Stimulated activated CD4-positive, alpha-beta T cell treated with anti-CD3 and anti-CD28 coated beads, Interleukin-12 subunit alpha, Interleukin-12 subunit beta, amount 100 ng/mL, for 4 hours (primary cell): ENCODE results near the gene PCID2.
"Not testable (repeated sequence)": the region's sequence is repeated elsewhere in the genome, so short reads cannot be mapped to it uniquely, and the experiment has no call there.

Source experiments
- DNase-seq: peaks from one replicate; pipeline ENCODE4 v3.0.0-alpha.2; 2020

The PCID2 gene

GRCh38 chr13:113162783-113163685, 45.4 kb downstream of the PCID2 start:
- DNase-seq, result no peak

- not testable (repeated sequence) for DNase-seq
Measured at GRCh38 chr13:113161975-113162374, 46.5 kb downstream of the PCID2 start.

- no peak for DNase-seq
Measured at GRCh38 chr13:113161433-113161832, 47.0 kb downstream of the PCID2 start.

- no peak for DNase-seq
Measured at GRCh38 chr13:113160983-113161382, 47.5 kb downstream of the PCID2 start.

- DNase-seq, result no peak
Measured at GRCh38 chr13:113159701-113160100, 48.8 kb downstream of the PCID2 start.

- DNase-seq, result no peak
Measured at GRCh38 chr13:113158946-113159345, 49.5 kb downstream of the PCID2 start.

GRCh38 chr13:113157929-113158747, 50.3 kb downstream of the PCID2 start, which contains the start of gene PROZ:
PROZ (plus strand) TSS chr13:113158648; CDS start chr13:113158661, 13 bp downstream.
- DNase-seq, result no peak

GRCh38 chr13:113157206-113157928, 51.1 kb downstream of the PCID2 start:
- DNase-seq, result no peak

- DNase-seq, result no peak
Measured at GRCh38 chr13:113155982-113156655, 52.4 kb downstream of the PCID2 start.

- DNase-seq, result no peak
Measured at GRCh38 chr13:113155201-113155600, 53.3 kb downstream of the PCID2 start.

- DNase-seq, result peak; percentile 65
Measured at GRCh38 chr13:113153810-113154748, 54.4 kb downstream of the PCID2 start.

GRCh38 chr13:113152984-113153809, 55.3 kb downstream of the PCID2 start:
- no peak for DNase-seq

- DNase-seq, result no peak
Measured at GRCh38 chr13:113152691-113152983, 55.8 kb downstream of the PCID2 start.

- DNase-seq, result no peak
Measured at GRCh38 chr13:113151745-113152690, 56.5 kb downstream of the PCID2 start.

- no peak for DNase-seq
Measured at GRCh38 chr13:113150550-113151365, 57.7 kb downstream of the PCID2 start.

- DNase-seq, result no peak
Measured at GRCh38 chr13:113149711-113150549, 58.5 kb downstream of the PCID2 start.

GRCh38 chr13:113148940-113149503, 59.4 kb downstream of the PCID2 start:
- DNase-seq, result no peak
